ENCODE measurements around the gene RAB4A. TPM values are rescaled to one million over a fixed set of nuclear protein-coding genes. Genes with fewer than 3 reads are reported as not detected.

RAB4A gene
- total and polyA plus RNA-seq, 2 of the 8 experiments (the other 6 are each of a cell fraction or from before 2014, with no cell fraction given): 13.3 to 68.8 TPM

DNA sequence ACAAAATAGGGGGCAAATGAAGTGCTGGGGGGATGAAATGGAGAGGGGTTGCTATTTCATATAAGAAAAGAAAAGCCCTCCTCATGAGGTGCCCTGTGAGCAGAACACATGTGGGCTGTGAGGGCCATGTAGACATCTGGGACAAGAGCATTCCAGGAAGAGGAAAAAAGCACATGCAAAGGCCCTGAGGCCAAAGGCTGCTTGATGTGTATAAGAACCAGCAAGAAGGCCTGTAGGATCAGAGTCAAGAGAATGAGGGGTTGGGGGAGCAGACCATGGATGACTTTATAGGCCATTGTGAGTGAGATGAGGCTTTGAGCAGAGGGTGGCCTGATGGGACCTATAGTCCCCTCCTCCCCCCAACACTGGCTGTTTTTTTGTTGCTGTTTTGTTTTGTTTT is 7.7 kb upstream of the RAB4A start:
- H2BK15ac ChIP-seq (ENCODE audit: low read length): no peak overlapping the region
- no peak overlapping the region for H2AFZ ChIP-seq (ENCODE audit: low read length)
- H2BK12ac ChIP-seq (ENCODE audit: low read depth, low read length): no peak overlapping the region
- H4K91ac ChIP-seq (replicated peaks; ENCODE audit: insufficient read length, low read length): no peak overlapping the region
- FAIRE-seq: no peak
- TF ChIP-seq RFX5 (IDR thresholded peaks at IDR 0.05; ENCODE audit: borderline replicate concordance, low read depth, low read length): no peak
- TF ChIP-seq, protein P1, sequence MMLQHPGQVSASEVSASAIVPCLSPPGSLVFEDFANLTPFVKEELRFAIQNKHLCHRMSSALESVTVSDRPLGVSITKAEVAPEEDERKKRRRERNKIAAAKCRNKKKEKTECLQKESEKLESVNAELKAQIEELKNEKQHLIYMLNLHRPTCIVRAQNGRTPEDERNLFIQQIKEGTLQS (IDR thresholded peaks at IDR 0.05; ENCODE audit: insufficient read depth, low read depth, low read length): no peak
- peak; percentile 10; the same call in 1 of the 2 replicates for TF ChIP-seq KDM1A (IDR thresholded peaks at IDR 0.05; ENCODE audit: borderline replicate concordance, low read length)
- TF ChIP-seq TAF7 (optimal IDR thresholded peaks at IDR 0.05; ENCODE audit: borderline replicate concordance, low read depth, low read length): no peak
- H3K27me3 ChIP-seq (replicated peaks in 1 of 4; ENCODE audit: control insufficient read depth in 3 of 4, extremely low read depth in 1 of 4, insufficient read depth in 3 of 4, low read length in 3 of 4): no peaks in the 10 kb centered on the region
- no peak overlapping the region for H3K9ac ChIP-seq (replicated peaks in 1 of 4; ENCODE audit: extremely low read depth in 1 of 4, low read depth in 3 of 4, low read length in 3 of 4)
- no peaks in the 10 kb centered on the region for H3K79me2 ChIP-seq (ENCODE audit: control insufficient read depth in 1 of 2, insufficient read depth in 2 of 2, low read length in 2 of 2)
- CTCF ChIA-PET (ENCODE audit: partially characterized antibody): interaction anchor here (0.8 kb wide), 1 partner anchor 181 kb away, joined by 3 read pairs; no protein-coding TSS in a partner anchor
- no peak overlapping the region for H4K8ac ChIP-seq (ENCODE audit: extremely low read depth, insufficient read depth, low read length)
- no peaks in the 10 kb centered on the region for H3K79me1 ChIP-seq (ENCODE audit: low read depth, low read length)
- H3K23ac ChIP-seq (ENCODE audit: insufficient read length): no peak overlapping the region
- no peaks in the 10 kb centered on the region for H3K23me2 ChIP-seq (ENCODE audit: low read depth, low read length)
- no peak for DNase-seq (ENCODE audit: low read depth in 1 of 2, low spot score in 2 of 2)
- no peak overlapping the region for H3K4me3 ChIP-seq (ENCODE audit: extremely low read depth in 1 of 4, insufficient read depth in 2 of 4, low read depth in 3 of 4, low read length in 4 of 4)
- H4K20me1 ChIP-seq (replicated peaks in 1 of 2; ENCODE audit: control insufficient read depth in 1 of 2, insufficient read depth in 2 of 2, low read length in 2 of 2): no peaks in the 10 kb centered on the region
- H3K4ac ChIP-seq (replicated peaks; ENCODE audit: insufficient read length, low read depth, low read length): no peak overlapping the region
- H3K18ac ChIP-seq (ENCODE audit: extremely low read depth, low read length): no peak overlapping the region
- H2BK20ac ChIP-seq (ENCODE audit: low read length): no peak overlapping the region
- no peak overlapping the region for H3K27ac ChIP-seq (ENCODE audit: low read depth, low read length)
- no peaks in the 10 kb centered on the region; a peak in 1 of 8 replicates for H3K36me3 ChIP-seq (ENCODE audit: control insufficient read depth in 2 of 4, insufficient read depth in 4 of 4, low read length in 3 of 4)
- no peak overlapping the region for H3K4me2 ChIP-seq (ENCODE audit: insufficient read depth in 1 of 2, low read depth in 2 of 2, low read length in 2 of 2)
- H2AK5ac ChIP-seq (ENCODE audit: low read depth, low read length): no peak overlapping the region
- H3K14ac ChIP-seq (ENCODE audit: insufficient read length): no peak overlapping the region
- no peak overlapping the region for H2BK120ac ChIP-seq (replicated peaks; ENCODE audit: low read depth, low read length)
- no peaks in the 10 kb centered on the region; a peak in 1 of 4 replicates for H3K9me3 ChIP-seq (ENCODE audit: insufficient read depth in 2 of 2, low read depth in 1 of 2, low read length in 1 of 2)
- H3K56ac ChIP-seq (replicated peaks; ENCODE audit: insufficient read length, low read depth, low read length): no peak overlapping the region
- no peak overlapping the region for H4K5ac ChIP-seq (ENCODE audit: insufficient read length, low read depth, low read length)
- H3K4me1 ChIP-seq (replicated peaks in 1 of 4; ENCODE audit: control insufficient read depth in 3 of 4, insufficient read depth in 4 of 4, low read length in 3 of 4): peaks cover 0 to 5% (median 2%) of the 10 kb centered on the region in 4 experiments; a peak in 2 of 7 replicates
- H2BK5ac ChIP-seq (ENCODE audit: low read depth, low read length): no peak overlapping the region
- POLR2A ChIA-PET (ENCODE audit: partially characterized antibody): no interaction called here
